Left hindlimb (tissue), 1 donor: ENCODE measurements around the gene ASB15.

Experiments
- DNase-seq: peaks from one replicate; pipeline ENCODE4 v3.0.0-alpha.2; 2018

The ASB15 gene

GRCh38 chr7:123666492-123666891 is 64.9 kb downstream of the ASB15 start:
- DNase-seq = no peak

GRCh38 chr7:123669485-123669884 is 67.9 kb downstream of the ASB15 start:
- DNase-seq = no peak

- DNase-seq = no peak
These were observed 71.6 kb downstream of the ASB15 start for GRCh38 chr7:123673137-123673732.

GRCh38 chr7:123673752-123674398 is 72.3 kb downstream of the ASB15 start:
- no peak for DNase-seq

- no peak for DNase-seq
These were observed 73.0 kb downstream of the ASB15 start for GRCh38 chr7:123674399-123675180.

GRCh38 chr7:123675181-123675473 is 73.5 kb downstream of the ASB15 start:
- no peak for DNase-seq

- no peak for DNase-seq
These were observed 75.6 kb downstream of the ASB15 start for GRCh38 chr7:123677061-123677715.

GRCh38 chr7:123679614-123680013 is 78.0 kb downstream of the ASB15 start:
- DNase-seq = no peak

- no peak for DNase-seq
These were observed 79.0 kb downstream of the ASB15 start for GRCh38 chr7:123680580-123680979.

- no peak for DNase-seq
These were observed 79.9 kb downstream of the ASB15 start for GRCh38 chr7:123681561-123681960.

- no peak for DNase-seq
These were observed 81.1 kb downstream of the ASB15 start for GRCh38 chr7:123682690-123683089.

- DNase-seq = no peak
These were observed 85.5 kb downstream of the ASB15 start for GRCh38 chr7:123687161-123687560.

GRCh38 chr7:123687727-123688126 is 86.1 kb downstream of the ASB15 start:
- DNase-seq = no peak
